ENCODE results near the gene MAGEB10.
"Not testable (repeated sequence)": the region's sequence is repeated elsewhere in the genome, so short reads cannot be mapped to it uniquely, and the experiment has no call there.

Gene MAGEB10, protein sequence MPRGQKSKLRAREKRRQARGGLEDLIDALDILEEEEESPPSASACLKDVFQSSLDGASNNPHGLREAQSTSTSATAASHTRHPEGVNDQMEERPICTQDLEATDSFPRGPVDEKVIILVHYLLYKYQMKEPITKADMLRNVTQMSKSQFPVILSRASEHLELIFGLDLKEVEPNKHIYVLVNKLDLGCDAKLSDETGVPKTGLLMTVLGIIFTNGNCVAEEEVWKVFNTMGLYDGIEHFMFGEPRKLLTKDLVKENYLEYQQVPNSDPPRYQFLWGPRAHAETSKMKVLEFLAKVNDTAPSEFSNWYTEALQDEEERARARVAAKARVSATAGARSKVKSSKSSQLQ

DNA sequence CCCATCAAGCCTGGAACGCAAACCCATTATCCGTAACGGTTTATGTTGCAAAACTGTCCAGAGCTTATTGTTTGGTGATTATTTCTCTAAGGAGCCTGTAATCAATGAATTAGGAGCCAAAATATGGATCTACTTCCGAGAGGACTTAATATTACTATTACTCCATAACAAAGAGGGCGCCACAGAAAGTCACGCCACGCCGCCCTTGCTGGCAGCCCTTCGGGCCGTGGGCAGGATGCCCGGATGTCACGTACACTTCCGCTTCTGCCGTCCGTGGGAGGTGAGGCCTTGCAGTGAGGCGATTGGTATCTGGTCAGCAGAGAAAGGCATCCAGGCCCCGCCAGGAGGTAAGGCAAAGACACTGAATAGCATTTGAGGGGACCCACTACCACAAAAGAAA is at the start of gene MAGEB10:
TSS of gene MAGEB10 (plus strand) at position 301 of the 400 bp plus-strand sequence. CDS start 13,317 bp downstream, outside the sequence.
- no peak for FAIRE-seq
- no peak for TF ChIP-seq POLR2A (IDR thresholded peaks at IDR 0.05; ENCODE audit: low read depth, low read length)
- no peak for DNase-seq (ENCODE audit: insufficient read length, low spot score)

DNA sequence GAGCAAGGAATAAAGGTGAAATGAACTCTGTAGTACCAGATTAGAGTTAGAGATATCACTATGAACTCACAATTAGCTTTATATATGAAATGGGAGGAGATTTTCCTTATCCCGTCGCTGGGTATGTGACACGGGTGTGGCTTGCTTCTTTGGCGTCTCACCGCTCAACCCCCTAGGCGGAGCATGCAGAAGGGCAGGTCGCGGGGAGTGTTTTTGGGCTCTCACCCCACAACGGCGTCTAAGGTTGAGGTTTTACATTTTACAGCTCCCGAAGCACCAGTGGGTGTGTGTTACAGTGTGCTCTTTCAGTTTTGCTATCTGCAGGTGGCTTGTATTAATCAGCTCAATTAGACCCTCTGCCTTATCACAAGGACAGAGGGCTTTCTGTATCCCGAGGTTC is 42.1 kb upstream of the MAGEB10 start:
- FAIRE-seq, result no peak
- DNase-seq (ENCODE audit: insufficient read length, low spot score), result no peak
- TF ChIP-seq POLR2A (IDR thresholded peaks at IDR 0.05; ENCODE audit: low read depth, low read length), result no peak

DNA sequence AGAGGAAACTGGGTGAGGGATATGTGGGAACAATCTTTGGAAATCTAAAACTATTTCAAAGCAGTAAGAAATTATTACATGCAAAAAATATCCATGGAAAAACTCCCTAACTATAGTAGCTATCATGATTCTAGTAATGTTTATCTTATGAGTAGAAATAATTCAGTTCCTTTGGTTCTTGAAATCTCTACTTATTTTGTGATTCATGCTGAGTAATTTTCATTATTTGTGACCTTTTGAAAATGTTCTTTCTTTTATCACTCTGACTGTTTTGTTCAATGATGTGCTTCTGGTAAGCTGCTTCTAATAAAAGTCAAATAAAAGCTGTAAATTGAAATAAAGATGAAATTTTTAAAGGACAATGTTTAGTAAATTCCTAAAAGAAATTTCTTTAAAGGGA is 40.4 kb upstream of the MAGEB10 start:
- TF ChIP-seq POLR2A (IDR thresholded peaks at IDR 0.05; ENCODE audit: low read depth, low read length), result no peak

DNA sequence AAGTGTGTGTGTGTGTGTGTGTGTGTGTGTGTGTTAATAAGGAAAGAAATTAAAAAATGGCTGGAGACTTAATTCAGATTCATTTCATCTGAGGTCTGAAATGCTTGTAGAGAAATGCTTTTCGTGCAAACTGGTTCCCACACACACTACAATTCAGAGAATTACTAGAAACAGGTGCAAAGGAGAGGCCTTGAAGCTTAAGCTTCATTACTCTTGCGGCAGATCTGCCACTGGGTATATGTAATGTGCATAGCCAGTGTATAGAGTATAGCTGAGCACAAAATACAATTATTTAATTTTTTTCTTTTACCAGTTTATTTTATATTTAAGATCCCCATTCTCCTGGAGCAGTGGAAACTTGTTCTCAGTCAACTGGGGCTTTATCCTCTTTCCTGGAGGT is 31.8 kb upstream of the MAGEB10 start:
- TF ChIP-seq POLR2A (IDR thresholded peaks at IDR 0.05; ENCODE audit: low read depth, low read length), result no peak
- FAIRE-seq, result no peak
- DNase-seq (ENCODE audit: insufficient read length, low spot score), result no peak

More for the DNA sequence above, 40.4 kb upstream of the MAGEB10 start:
- DNase-seq (ENCODE audit: insufficient read length, low spot score) (no peak), FAIRE-seq (no peak)

DNA sequence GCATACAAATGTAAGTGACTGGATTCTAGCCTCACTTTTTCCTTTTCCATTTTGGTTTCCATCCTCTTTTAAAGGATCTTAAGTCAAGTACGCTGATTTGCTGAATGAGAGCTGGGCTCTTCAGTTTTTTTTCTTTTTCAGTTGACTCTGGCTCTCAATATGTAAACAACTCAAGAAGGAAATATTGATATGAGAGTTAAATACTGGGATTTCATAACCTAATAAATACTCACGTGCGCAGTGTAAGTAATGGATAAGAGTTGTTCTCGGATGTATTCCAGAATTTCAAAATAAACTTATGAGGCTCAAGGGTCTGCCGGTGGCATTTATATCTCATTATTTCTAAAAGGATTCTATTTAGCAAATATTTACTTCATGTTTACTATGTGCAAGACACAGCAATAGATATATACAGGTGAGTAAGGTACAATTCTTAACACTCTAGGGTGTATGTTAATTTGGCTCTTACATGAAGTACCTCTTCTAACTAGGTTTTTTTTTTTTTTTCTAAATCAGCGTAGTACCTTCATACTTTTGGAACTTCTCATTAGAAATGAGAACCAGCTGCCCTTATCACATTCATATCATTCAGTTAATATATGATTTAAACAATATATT is 11.0 kb upstream of the MAGEB10 start:
- DNase-seq (ENCODE audit: insufficient read length, low spot score), result no peak
- no peak for FAIRE-seq
- no peak for TF ChIP-seq POLR2A (IDR thresholded peaks at IDR 0.05; ENCODE audit: low read depth, low read length)

DNA sequence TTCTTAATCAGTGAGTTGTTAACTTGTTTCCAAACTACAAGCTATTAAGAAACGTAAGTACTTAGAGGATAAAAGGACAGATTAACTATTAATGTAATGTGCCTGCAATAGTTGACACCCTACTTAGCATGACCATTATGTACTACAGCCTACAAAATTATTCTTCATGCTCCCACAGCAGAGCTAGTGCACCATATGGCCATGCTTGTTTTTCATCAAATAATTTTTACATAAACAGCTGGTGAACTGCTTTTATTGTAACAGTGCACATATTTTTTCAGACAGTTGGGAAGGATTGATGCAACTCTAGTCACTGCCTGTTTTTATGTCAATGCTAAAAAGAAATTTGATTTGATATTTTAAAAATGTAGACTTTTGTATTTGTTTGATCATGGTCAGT is 10.2 kb upstream of the MAGEB10 start:
- FAIRE-seq, result no peak
- DNase-seq (ENCODE audit: insufficient read length, low spot score), result no peak

DNA sequence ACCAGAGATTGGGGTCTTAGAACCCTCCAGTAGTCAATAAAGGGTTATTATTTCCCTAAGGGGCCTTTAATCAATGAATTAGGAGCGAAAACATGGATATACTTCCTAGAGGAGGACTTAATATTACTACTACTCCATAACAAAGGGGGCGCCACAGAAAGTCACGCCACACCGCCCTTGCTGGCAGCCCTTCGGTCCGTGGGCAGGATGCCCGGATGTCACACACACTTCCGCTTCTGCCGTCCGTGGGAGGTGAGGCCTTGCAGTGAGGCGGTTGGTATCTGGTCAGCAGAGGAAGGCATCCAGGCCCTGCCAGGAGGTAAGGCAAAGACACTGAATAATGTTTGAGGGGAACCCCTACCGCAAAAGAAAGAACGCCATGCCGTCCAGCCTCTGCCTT is 436 bp downstream of the MAGEB10 start:
- TF ChIP-seq POLR2A (IDR thresholded peaks at IDR 0.05; ENCODE audit: low read depth, low read length), result no peak
- FAIRE-seq, result no peak
- DNase-seq (ENCODE audit: insufficient read length, low spot score), result no peak

More for the DNA sequence above, 10.2 kb upstream of the MAGEB10 start:
- no peak for TF ChIP-seq POLR2A (IDR thresholded peaks at IDR 0.05; ENCODE audit: low read depth, low read length)

DNA sequence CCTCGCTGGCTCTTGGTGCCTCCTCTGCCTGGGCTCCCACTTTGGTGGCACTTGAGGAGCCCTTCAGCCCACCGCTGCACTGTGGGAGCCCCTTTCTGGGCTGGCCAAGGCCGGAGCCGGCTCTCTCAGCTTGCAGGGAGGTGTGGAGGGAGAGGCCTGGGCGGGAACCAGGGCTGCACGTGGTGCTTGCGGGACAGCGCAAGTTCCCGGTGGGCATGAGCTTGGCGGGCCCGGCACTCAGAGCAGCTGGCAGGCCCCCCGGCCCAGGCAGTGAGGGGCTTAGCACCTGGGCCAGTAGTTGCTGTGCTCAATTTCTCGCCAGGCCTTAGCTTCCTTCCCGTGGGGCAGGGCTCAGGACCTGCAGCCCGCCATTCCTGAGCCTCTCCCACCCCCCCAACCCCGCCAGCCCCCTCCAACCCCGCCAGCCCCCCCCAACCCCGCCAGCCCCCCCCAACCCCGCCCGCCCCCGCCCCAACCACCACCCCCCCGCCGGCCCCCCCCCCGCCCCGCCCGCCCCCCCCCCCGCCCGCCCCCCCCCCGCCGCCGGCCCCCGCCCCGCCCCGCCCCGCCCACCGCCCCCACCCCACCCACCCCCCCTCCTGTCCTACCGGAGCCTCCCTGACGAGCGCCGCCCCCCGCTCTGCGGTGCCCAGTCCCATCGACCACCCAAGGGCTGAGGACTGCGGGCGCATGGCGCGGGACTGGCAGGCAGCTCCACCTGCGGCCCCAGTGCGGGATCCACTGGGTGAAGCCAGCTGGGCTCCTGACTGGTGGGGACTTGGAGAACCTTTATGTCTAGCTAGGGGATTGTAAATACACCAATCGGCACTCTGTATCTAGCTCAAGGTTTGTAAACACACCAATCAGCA is 1.4 kb downstream of the MAGEB10 start:
- DNase-seq (ENCODE audit: insufficient read length, low spot score); FAIRE-seq: not testable (repeated sequence)

DNA sequence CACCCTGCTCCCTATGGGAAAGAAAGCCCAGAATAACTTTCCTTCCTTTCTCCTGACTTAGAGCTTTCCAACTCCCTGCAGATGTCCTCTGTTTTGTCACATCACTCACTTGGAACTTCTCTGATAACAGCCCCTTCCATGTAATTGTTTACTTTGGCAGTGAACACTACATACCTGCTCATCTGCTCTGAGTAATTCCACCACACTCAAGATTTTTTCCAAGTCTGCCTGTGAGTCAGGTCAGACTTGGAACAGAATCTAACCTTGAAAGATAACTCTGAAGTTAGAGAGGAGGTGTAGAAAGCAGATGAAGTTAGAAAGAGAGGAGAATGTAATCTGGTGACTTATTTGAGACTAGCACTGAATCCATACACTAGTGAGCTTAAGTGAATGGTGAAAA is 7.4 kb downstream of the MAGEB10 start:
- TF ChIP-seq POLR2A (IDR thresholded peaks at IDR 0.05; ENCODE audit: low read depth, low read length), result no peak
- no peak for FAIRE-seq
- no peak for DNase-seq (ENCODE audit: insufficient read length, low spot score)

DNA sequence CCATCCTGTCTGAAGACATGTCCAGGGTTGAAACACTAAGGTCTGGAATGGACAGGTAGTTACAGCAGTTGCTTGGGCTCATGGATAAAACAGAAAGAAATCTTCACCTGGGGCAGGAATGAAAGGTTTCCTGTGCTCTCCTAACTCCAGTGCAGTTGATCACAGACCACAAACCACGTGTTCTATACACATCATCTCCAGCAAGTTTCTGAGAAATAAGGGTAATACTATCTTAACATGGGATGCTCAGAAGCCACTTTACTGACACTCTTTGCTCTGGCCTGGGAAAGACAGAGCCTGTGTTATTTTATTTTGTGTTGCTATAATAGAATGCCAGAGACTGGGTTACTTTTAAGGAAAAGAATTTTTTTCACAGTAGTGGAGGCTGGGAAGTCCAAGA is 16.0 kb downstream of the MAGEB10 start:
- FAIRE-seq, result no peak
- no peak for TF ChIP-seq POLR2A (IDR thresholded peaks at IDR 0.05; ENCODE audit: low read depth, low read length)
- DNase-seq (ENCODE audit: insufficient read length, low spot score), result no peak

DNA sequence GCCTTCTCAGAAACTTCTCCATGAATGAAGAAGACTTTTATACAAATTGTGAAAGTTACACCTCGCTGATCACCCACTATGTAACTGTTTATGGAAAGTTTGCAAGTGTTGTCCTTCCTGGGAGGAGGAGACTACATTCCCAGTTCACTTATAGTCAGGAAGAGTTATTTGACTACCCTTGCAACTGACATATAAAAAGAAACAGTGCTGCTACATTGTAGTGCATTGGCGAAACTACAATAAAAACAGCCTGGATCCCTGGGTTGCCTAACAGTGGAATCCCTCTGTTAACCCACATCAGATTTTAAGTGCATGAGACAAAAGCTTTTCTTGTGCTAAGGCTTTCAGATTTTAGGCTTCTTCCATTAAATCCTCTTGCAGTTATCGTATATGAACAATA is 30.4 kb downstream of the MAGEB10 start:
- DNase-seq (ENCODE audit: insufficient read length, low spot score) (no peak), FAIRE-seq (no peak)
- TF ChIP-seq POLR2A (IDR thresholded peaks at IDR 0.05; ENCODE audit: low read depth, low read length), result no peak

DNA sequence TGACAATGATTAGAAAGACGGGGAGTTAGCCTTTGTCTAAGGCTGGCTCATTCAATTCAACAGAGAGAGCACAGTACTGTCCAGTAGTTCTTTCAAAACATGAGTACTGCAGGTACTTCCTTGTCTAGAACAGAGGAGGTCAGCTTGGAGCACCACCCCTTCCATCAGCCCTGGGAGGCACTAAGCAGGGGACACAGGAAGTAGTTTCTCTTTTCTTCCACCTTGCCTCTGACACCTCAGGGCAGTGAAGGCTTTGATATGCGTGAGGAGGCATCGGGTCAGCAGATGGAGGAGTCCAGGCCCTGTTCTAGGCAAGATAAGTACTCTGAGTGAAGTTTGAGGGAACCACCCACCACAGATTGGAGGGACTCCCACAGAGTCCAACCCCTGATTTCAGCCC is 33.1 kb downstream of the MAGEB10 start:
- no peak for TF ChIP-seq POLR2A (IDR thresholded peaks at IDR 0.05; ENCODE audit: low read depth, low read length)
- DNase-seq (ENCODE audit: insufficient read length, low spot score) (no peak), FAIRE-seq (no peak)

DNA sequence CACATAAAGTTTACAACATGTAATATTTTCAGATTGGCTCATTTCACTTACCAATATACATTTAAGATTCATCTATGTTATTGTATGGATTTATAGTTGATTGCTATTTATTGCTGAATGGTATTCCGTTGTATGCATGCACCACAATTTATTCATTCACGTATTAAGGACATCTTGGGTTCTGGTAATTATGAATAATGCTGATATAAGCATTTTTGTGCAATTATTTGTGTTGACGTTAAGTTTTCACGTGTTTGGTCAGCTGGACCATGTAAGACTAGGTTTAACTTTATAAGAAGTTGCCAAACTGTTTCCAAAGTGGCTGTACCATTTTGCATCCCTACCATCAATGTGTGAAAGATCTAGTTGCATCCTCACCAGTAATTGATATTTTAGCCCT is 35.1 kb downstream of the MAGEB10 start:
- TF ChIP-seq POLR2A (IDR thresholded peaks at IDR 0.05; ENCODE audit: low read depth, low read length), result no peak
- no peak for FAIRE-seq
- DNase-seq (ENCODE audit: insufficient read length, low spot score), result no peak

DNA sequence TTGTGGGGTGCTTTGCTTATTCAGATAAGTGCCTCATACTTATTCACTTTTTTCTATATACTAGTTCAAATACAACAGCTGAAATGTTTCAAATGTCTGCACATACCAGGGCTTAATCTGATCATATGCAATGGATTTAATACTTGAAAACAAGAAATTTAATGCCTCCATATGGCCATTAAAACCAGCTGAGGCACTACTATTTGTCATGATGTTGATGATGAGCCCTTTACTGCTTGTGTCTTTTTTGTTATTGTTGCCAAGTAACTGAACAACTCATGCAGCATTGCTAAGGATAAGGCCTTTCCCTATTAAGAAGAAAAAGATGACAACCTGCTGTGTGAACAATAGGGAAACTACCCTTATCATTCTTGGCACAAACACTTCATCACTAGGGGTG is 52.5 kb downstream of the MAGEB10 start:
- TF ChIP-seq POLR2A (IDR thresholded peaks at IDR 0.05; ENCODE audit: low read depth, low read length), result no peak
- no peak for FAIRE-seq
- no peak for DNase-seq (ENCODE audit: insufficient read length, low spot score)

All from H54 (cell line).